NCI-H345 (cell line): ENCODE results near the gene ITPRIPL2.
A peak's percentile ranks its signal among the peaks of the same experiment; 100 is the strongest.

ENCODE experiments used
- DNase-seq: peaks from one replicate; lab custom pipeline; 2025; lab: John Stamatoyannopoulos, UW

The ITPRIPL2 gene

GRCh38 chr16:19119564-19119963 lies 5.8 kb downstream of the ITPRIPL2 start:
- DNase-seq = no peak

GRCh38 chr16:19123535-19124178 lies 9.9 kb downstream of the ITPRIPL2 start:
- no peak for DNase-seq

GRCh38 chr16:19126300-19126699 lies 12.5 kb downstream of the ITPRIPL2 start:
- DNase-seq = no peak

GRCh38 chr16:19127205-19127604 lies 13.4 kb downstream of the ITPRIPL2 start:
- no peak for DNase-seq

- DNase-seq = no peak
Observed at GRCh38 chr16:19127674-19128131, 13.9 kb downstream of the ITPRIPL2 start.

- DNase-seq = no peak
Observed at GRCh38 chr16:19128454-19129200, 14.9 kb downstream of the ITPRIPL2 start.

- no peak for DNase-seq
Observed at GRCh38 chr16:19130385-19130784, 16.6 kb downstream of the ITPRIPL2 start.

GRCh38 chr16:19130852-19131824 lies 17.4 kb downstream of the ITPRIPL2 start:
- DNase-seq = peak; percentile 31

GRCh38 chr16:19131825-19132218 lies 18.1 kb downstream of the ITPRIPL2 start:
- no peak for DNase-seq

- no peak for DNase-seq
Observed at GRCh38 chr16:19132255-19132654, 18.5 kb downstream of the ITPRIPL2 start.

- DNase-seq = no peak
Observed at GRCh38 chr16:19132898-19133297, 19.1 kb downstream of the ITPRIPL2 start.

GRCh38 chr16:19133600-19133999 lies 19.8 kb downstream of the ITPRIPL2 start:
- no peak for DNase-seq

GRCh38 chr16:19135201-19135842 lies 21.6 kb downstream of the ITPRIPL2 start:
- DNase-seq = peak; percentile 55

- peak; percentile 87 for DNase-seq
Observed at GRCh38 chr16:19135896-19136438, 22.2 kb downstream of the ITPRIPL2 start.

- DNase-seq = no peak
Observed at GRCh38 chr16:19136549-19137196, 22.9 kb downstream of the ITPRIPL2 start.

GRCh38 chr16:19137201-19138128 lies 23.7 kb downstream of the ITPRIPL2 start:
- DNase-seq = peak; percentile 26

GRCh38 chr16:19138601-19139000 lies 24.8 kb downstream of the ITPRIPL2 start:
- DNase-seq = peak; percentile 80

GRCh38 chr16:19139436-19140091 lies 25.8 kb downstream of the ITPRIPL2 start:
- no peak for DNase-seq

GRCh38 chr16:19140396-19140795 lies 26.6 kb downstream of the ITPRIPL2 start:
- no peak for DNase-seq
